ENCODE data around the gene SMCO4. TPM values are rescaled to one million over a fixed set of nuclear protein-coding genes. Genes with fewer than 3 reads are reported as not detected.

SMCO4 gene
- total RNA-seq, 2 donors from 2014 or later: 4.6 to 27.5 TPM

GRCh38 chr11:93482556-93482955, 60.6 kb downstream of the SMCO4 start:
- Histone ChIP-seq H3K9me3 (no peaks in the 10 kb centered on the region), H3K4me3 (no peak overlapping the region), H3K27ac (no peak overlapping the region), H3K4me1 (peaks cover 27% of the 10 kb centered on the region), H3K27me3 (no peaks in the 10 kb centered on the region), H3K36me3 (replicated peaks in 1 of 2; ENCODE audit: insufficient read depth in 1 of 2, low read depth in 2 of 2) (no peaks in the 10 kb centered on the region)
- DNase-seq (no peak), ATAC-seq (no peak)
- TF ChIP-seq POLR2A (IDR thresholded peaks at IDR 0.05): no peak
- TF ChIP-seq, protein P1, sequence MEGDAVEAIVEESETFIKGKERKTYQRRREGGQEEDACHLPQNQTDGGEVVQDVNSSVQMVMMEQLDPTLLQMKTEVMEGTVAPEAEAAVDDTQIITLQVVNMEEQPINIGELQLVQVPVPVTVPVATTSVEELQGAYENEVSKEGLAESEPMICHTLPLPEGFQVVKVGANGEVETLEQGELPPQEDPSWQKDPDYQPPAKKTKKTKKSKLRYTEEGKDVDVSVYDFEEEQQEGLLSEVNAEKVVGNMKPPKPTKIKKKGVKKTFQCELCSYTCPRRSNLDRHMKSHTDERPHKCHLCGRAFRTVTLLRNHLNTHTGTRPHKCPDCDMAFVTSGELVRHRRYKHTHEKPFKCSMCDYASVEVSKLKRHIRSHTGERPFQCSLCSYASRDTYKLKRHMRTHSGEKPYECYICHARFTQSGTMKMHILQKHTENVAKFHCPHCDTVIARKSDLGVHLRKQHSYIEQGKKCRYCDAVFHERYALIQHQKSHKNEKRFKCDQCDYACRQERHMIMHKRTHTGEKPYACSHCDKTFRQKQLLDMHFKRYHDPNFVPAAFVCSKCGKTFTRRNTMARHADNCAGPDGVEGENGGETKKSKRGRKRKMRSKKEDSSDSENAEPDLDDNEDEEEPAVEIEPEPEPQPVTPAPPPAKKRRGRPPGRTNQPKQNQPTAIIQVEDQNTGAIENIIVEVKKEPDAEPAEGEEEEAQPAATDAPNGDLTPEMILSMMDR (IDR thresholded peaks at IDR 0.05): no peak
- intact Hi-C loops (cut with DNase I): no loop called here
- 80% methylated on average over 10 of the region's 10 CpGs for WGBS, 2 donors

DNA sequence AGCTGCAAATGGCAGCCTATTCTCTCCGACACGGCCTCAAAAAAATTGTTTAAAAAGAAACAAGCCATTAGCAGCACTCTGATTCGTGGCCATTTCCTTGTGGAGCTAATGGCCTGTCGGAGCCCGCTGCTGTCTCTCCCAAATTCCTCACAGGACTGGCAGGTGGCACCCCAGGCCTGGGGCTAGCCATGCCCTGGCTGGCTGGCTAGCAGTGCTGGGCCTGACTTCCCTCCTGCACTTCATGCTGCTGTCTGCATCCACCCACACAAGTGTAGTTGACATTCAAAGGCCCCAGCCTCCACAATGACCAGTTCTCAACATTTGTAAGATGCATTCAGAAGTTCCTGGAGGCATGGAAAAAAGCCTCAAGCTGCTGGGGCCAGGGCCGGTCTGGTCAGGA, 61.5 kb downstream of the SMCO4 start:
- Histone ChIP-seq H3K27ac (no peak overlapping the region), H3K9me3 (no peaks in the 10 kb centered on the region), H3K4me3 (no peak overlapping the region), H3K36me3 (replicated peaks in 1 of 2; ENCODE audit: insufficient read depth in 1 of 2, low read depth in 2 of 2) (no peaks in the 10 kb centered on the region), H3K4me1 (peaks cover 20% of the 10 kb centered on the region), H3K27me3 (no peaks in the 10 kb centered on the region)
- ATAC-seq (no peak), DNase-seq (peak in 1 of 4 donors; percentile 22)
- 92 to 98% methylated on average over 6 of the region's 6 CpGs for WGBS, 2 donors
- intact Hi-C loops (cut with DNase I): no loop called here
- TF ChIP-seq POLR2A (IDR thresholded peaks at IDR 0.05): no peak
- TF ChIP-seq, protein P1 (IDR thresholded peaks at IDR 0.05): peak in 1 of 7 experiments; percentile 22

- no peaks in the 10 kb centered on the region for H3K9me3 ChIP-seq
- H3K4me1 ChIP-seq: peaks cover 20% of the 10 kb centered on the region
- 89 to 94% methylated on average over 13 to 16 of the region's 16 CpGs for WGBS, 2 donors
- no peaks in the 10 kb centered on the region for H3K36me3 ChIP-seq (replicated peaks in 1 of 2; ENCODE audit: insufficient read depth in 1 of 2, low read depth in 2 of 2)
- no peaks in the 10 kb centered on the region for H3K27me3 ChIP-seq
- no peak for DNase-seq
- TF ChIP-seq, protein P1 (IDR thresholded peaks at IDR 0.05): no peak
- TF ChIP-seq POLR2A (IDR thresholded peaks at IDR 0.05): no peak
- no peak overlapping the region for H3K4me3 ChIP-seq
- H3K27ac ChIP-seq: no peak overlapping the region
- ATAC-seq: no peak
- intact Hi-C loops (cut with DNase I): no loop called here
These were observed 61.9 kb downstream of the SMCO4 start for GRCh38 chr11:93481279-93481678.

GRCh38 chr11:93480756-93481155, 62.4 kb downstream of the SMCO4 start:
- Histone ChIP-seq H3K4me1 (peaks cover 20% of the 10 kb centered on the region), H3K9me3 (no peaks in the 10 kb centered on the region), H3K27ac (no peak overlapping the region), H3K4me3 (no peak overlapping the region), H3K27me3 (no peaks in the 10 kb centered on the region), H3K36me3 (replicated peaks in 1 of 2; ENCODE audit: insufficient read depth in 1 of 2, low read depth in 2 of 2) (no peaks in the 10 kb centered on the region)
- ATAC-seq (no peak), DNase-seq (no peak)
- 17 to 23% methylated on average over 1 of the region's 1 CpG for whole genome bisulfite sequencing, 2 donors
- intact Hi-C loops (cut with DNase I): no loop called here
- TF ChIP-seq POLR2A (IDR thresholded peaks at IDR 0.05): no peak
- TF ChIP-seq, protein P1 (IDR thresholded peaks at IDR 0.05): no peak

- no peak overlapping the region for H3K27ac ChIP-seq
- no peaks in the 10 kb centered on the region for H3K27me3 ChIP-seq
- H3K4me1 ChIP-seq: peaks cover 16% of the 10 kb centered on the region
- no peaks in the 10 kb centered on the region for H3K36me3 ChIP-seq (replicated peaks in 1 of 2; ENCODE audit: insufficient read depth in 1 of 2, low read depth in 2 of 2)
- H3K4me3 ChIP-seq: no peak overlapping the region
- WGBS, 2 donors: 96 to 97% methylated on average over 5 to 6 of the region's 6 CpGs
- TF ChIP-seq POLR2A (IDR thresholded peaks at IDR 0.05): no peak
- TF ChIP-seq, protein P1 (IDR thresholded peaks at IDR 0.05): no peak
- H3K9me3 ChIP-seq: no peaks in the 10 kb centered on the region
- DNase-seq: no peak
- intact Hi-C loops (cut with DNase I): no loop called here
- no peak for ATAC-seq
These were observed 62.9 kb downstream of the SMCO4 start for GRCh38 chr11:93480256-93480655.

All from body of pancreas (tissue), 4 donors.